NB4 (cell line): ENCODE results near the gene MAGI2.

Source experiments
- DNase-seq: peaks from one replicate; pipeline ENCODE4 v3.0.0; 2010; ENCODE audit warnings: low read depth
- H3K4me3 ChIP-seq: one replicate; pipeline ENCODE4 v1.5.1; 2011; ENCODE audit warnings: mild to moderate bottlenecking, low read depth, low read length, moderate library complexity
- MYC ChIP-seq: IDR thresholded peaks from 2 replicates; pipeline ENCODE4 v1.6.1; 2011; ENCODE audit warnings: low read depth, low read length
- POLR2A ChIP-seq: IDR thresholded peaks from 2 replicates; pipeline ENCODE4 v1.6.1; 2011; ENCODE audit warnings: mild to moderate bottlenecking; ENCODE audit not compliant: insufficient read length; ENCODE audit errors: extremely low read depth
- TF ChIP-seq, protein P1 (sequence below): IDR thresholded peaks from one replicate; pipeline ENCODE4 v1.5.1; 2012; ENCODE audit warnings: low read depth, low read length
- TF ChIP-seq, protein P2 (sequence below): IDR thresholded peaks from 2 replicates; pipeline ENCODE4 v1.6.1; 2011; ENCODE audit warnings: low read depth, low read length

MAGI2 gene

DNA sequence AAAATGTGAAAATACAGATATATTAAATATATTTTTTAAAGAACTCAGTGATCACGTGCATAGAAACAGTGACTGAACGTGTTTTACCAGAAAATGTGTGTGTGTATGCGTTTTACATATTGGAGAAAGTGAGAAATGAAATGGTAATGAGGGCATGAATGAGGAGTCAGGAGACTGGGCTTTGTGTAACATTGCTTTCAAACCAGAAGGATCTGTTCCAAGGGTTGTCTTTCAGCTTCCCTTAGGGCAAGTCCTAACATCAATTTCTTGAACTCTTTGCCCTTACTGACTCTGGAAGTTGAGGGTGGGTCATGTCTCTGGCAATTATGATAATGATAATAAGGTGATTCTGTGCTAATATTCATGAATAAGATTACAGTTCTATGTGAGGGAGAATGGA is 1097.6 kb downstream of the MAGI2 start:
- DNase-seq = no peak
- no peak overlapping the region for H3K4me3 ChIP-seq
- TF ChIP-seq, protein P1, sequence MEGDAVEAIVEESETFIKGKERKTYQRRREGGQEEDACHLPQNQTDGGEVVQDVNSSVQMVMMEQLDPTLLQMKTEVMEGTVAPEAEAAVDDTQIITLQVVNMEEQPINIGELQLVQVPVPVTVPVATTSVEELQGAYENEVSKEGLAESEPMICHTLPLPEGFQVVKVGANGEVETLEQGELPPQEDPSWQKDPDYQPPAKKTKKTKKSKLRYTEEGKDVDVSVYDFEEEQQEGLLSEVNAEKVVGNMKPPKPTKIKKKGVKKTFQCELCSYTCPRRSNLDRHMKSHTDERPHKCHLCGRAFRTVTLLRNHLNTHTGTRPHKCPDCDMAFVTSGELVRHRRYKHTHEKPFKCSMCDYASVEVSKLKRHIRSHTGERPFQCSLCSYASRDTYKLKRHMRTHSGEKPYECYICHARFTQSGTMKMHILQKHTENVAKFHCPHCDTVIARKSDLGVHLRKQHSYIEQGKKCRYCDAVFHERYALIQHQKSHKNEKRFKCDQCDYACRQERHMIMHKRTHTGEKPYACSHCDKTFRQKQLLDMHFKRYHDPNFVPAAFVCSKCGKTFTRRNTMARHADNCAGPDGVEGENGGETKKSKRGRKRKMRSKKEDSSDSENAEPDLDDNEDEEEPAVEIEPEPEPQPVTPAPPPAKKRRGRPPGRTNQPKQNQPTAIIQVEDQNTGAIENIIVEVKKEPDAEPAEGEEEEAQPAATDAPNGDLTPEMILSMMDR = no peak
- no peak for TF ChIP-seq MYC
- TF ChIP-seq POLR2A = no peak
- TF ChIP-seq, protein P2, sequence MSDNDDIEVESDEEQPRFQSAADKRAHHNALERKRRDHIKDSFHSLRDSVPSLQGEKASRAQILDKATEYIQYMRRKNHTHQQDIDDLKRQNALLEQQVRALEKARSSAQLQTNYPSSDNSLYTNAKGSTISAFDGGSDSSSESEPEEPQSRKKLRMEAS = no peak

DNA sequence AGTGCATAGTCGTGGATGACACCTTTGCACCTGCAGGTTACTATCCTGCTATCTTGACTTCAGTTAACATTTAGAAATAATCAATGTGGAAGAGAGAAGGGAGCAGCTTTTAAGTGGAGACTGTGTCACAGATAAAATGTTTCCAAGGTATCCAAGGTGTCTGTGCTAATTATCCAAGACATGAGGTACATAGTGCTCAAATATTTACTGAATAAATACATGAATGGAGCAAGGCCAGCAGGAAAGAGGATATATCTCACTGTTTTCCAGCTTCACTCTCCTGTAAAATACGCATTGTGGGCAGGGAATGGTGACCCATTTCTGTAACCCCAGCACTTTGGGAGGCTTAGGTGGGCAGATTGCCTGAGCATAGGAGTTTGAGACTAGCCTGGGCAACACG is 1102.5 kb downstream of the MAGI2 start:
- no peak for DNase-seq
- H3K4me3 ChIP-seq = no peak overlapping the region
- TF ChIP-seq, protein P2 = no peak
- TF ChIP-seq MYC (no peak), POLR2A (no peak)
- TF ChIP-seq, protein P1 = no peak

DNA sequence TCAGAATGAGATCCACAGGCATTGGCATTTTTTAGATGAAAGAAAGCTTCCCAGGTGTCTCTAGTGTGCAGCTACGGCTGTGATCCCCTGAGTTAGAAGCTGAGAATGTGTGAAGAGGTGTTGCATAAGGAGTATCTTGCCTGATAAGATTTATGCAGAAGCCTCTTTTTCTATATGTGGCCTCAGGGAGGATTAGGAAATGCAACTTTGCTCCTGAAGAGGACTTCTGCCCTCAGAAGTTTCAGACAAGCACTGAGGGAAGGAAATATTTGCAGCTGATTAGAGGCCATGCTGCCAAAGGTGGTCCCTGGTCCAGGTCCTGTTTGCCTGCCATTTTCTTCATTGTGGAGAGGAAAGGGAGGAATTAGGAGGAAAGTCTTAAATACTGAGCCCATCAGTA is 1103.1 kb downstream of the MAGI2 start:
- H3K4me3 ChIP-seq = no peak overlapping the region
- DNase-seq = no peak
- TF ChIP-seq, protein P2 = no peak
- no peak for TF ChIP-seq POLR2A
- TF ChIP-seq MYC = no peak
- TF ChIP-seq, protein P1 = no peak

DNA sequence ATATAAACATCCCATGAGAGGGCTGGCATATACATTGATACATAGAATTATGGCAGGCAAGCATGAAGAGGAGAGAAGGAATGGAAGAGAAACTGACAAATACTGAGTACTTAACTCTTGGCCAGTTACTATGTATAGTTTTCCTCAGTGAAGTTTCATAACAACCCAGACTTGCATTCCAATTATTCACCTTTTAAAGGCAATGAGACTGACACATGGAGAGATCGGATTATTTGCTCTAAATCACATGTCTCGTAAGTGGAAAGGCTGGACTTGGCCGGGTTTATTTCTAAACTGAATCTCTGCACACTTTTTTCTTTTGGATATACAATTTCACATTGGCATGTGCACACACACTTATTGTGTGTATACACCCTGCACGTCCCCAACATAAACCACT is 1106.6 kb downstream of the MAGI2 start:
- TF ChIP-seq POLR2A = no peak
- TF ChIP-seq, protein P2 = no peak
- no peak for TF ChIP-seq MYC
- TF ChIP-seq, protein P1 = no peak
- no peak overlapping the region for H3K4me3 ChIP-seq
- no peak for DNase-seq

DNA sequence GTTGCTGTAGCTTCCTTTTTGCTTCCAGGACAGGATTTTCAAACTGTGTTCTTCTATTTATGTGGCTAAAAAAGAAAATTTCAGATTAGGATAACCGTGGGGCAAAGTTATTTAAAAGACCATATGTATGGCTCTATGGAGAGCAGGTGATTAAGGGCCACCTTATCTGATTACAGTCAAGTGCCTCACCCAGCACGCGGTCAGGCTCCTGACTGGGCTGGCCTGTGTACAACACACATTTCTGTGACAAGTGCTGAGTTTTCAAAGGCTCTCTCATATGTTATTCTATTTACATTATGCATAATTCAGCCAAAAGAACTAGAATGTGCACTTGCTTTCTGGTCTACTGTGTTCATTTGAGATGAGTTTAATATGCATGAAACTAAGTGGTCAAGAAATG is 1107.5 kb downstream of the MAGI2 start:
- no peak for DNase-seq
- H3K4me3 ChIP-seq = no peak overlapping the region
- TF ChIP-seq, protein P1 = no peak
- TF ChIP-seq, protein P2 = no peak
- no peak for TF ChIP-seq MYC
- TF ChIP-seq POLR2A = no peak

DNA sequence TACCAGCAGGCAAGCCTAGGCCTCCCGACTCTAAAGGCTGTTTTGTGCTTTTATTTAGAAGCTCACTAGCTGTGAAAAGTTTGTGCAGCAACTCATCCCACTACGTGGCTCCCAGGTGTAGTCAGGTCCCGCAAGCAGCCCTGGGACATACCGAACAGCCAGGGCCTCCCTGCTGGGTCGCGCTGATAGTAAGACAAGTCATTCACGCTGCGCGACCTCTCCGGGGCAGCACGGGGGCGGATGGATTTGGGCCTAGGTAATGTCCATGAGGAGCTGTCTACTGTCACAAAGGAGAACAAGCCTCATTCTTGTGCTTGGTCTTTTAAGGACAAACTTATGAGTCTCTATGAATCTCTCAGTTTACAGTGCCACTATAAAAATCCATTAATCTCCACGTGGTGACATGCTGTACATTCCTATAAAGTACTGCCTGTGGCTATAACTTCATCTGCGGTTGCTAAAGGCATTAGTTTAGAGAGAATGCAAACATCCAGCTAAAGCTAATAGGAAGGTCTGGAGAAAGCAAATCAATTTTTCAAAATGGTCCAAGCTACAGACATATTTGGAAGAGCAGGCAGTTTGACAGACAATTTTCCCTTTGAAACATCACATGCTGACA is 1108.1 kb downstream of the MAGI2 start:
- DNase-seq = no peak
- TF ChIP-seq POLR2A (no peak), MYC (no peak)
- TF ChIP-seq, protein P1 = no peak
- TF ChIP-seq, protein P2 = no peak
- no peak overlapping the region for H3K4me3 ChIP-seq
